H9 (cell line): ENCODE measurements around the gene IFT172. TPM values are rescaled to one million over a fixed set of nuclear protein-coding genes. Genes with fewer than 3 reads are reported as not detected.

Experiments used
- DNase-seq: peaks from one replicate; pipeline ENCODE4 v3.0.0-alpha.2; 2017
- H2AFZ ChIP-seq: one replicate; pipeline ENCODE4 v1.6.1; 2013; ENCODE audit warnings: mild to moderate bottlenecking, low read length, control low read depth, moderate library complexity
- H2AK5ac ChIP-seq: 2 replicates; pipeline ENCODE4 v1.6.1; 2013; ENCODE audit warnings: low read length, control low read depth, mixed read lengths; ENCODE audit not compliant: insufficient read length
- H2BK120ac ChIP-seq: one replicate; pipeline ENCODE4 v1.6.1; 2013; ENCODE audit warnings: low read depth, mild to moderate bottlenecking, low read length, control low read depth, inconsistent platforms; ENCODE audit not compliant: poor library complexity, severe bottlenecking
- H2BK12ac ChIP-seq: 2 replicates; pipeline ENCODE4 v1.6.1; 2013; ENCODE audit warnings: low read length, control low read depth, mixed read lengths, low read depth; ENCODE audit not compliant: insufficient read length
- H2BK15ac ChIP-seq: 2 replicates; pipeline ENCODE4 v1.6.1; 2013; ENCODE audit warnings: low read depth, low read length, control low read depth
- H2BK20ac ChIP-seq: one replicate; pipeline ENCODE4 v1.6.1; 2013; ENCODE audit warnings: low read depth, mild to moderate bottlenecking, low read length, control low read depth, inconsistent platforms; ENCODE audit not compliant: poor library complexity, severe bottlenecking
- H2BK5ac ChIP-seq: 2 replicates; pipeline ENCODE4 v1.6.1; 2013; ENCODE audit warnings: low read length, control low read depth, mixed read lengths; ENCODE audit not compliant: insufficient read length
- H3K14ac ChIP-seq: 2 replicates; pipeline ENCODE4 v1.6.1; 2013; ENCODE audit warnings: low read length, control low read depth; ENCODE audit not compliant: insufficient read depth
- H3K18ac ChIP-seq: 2 replicates; pipeline ENCODE4 v1.6.1; 2013; ENCODE audit warnings: low read depth, mild to moderate bottlenecking, mixed read lengths, low read length, control low read depth; ENCODE audit not compliant: insufficient read length
- H3K23ac ChIP-seq: 2 replicates; pipeline ENCODE4 v1.6.1; 2013; ENCODE audit warnings: low read length, control low read depth, mixed read lengths, low read depth; ENCODE audit not compliant: insufficient read length
- H3K23me2 ChIP-seq: 2 replicates; pipeline ENCODE4 v1.6.1; 2013; ENCODE audit warnings: low read depth, mild to moderate bottlenecking, mixed read lengths, low read length, control low read depth; ENCODE audit not compliant: insufficient read length, poor library complexity, severe bottlenecking
- H3K27ac ChIP-seq: 2 replicates; pipeline ENCODE4 v1.5.1; 2013; ENCODE audit warnings: low read length, control low read depth, mixed read lengths, low read depth; ENCODE audit not compliant: insufficient read length
- H3K27me3 ChIP-seq: 2 replicates; pipeline ENCODE4 v1.6.1; 2013; ENCODE audit warnings: low read length, control low read depth, inconsistent platforms; ENCODE audit not compliant: insufficient read depth
- H3K4ac ChIP-seq: 2 replicates; pipeline ENCODE4 v1.6.1; 2013; ENCODE audit warnings: low read depth, mild to moderate bottlenecking, control low read depth, inconsistent platforms, low read length, moderate library complexity
- H3K4me1 ChIP-seq: 2 replicates; pipeline ENCODE4 v1.6.1; 2013; ENCODE audit warnings: low read length, control low read depth, inconsistent platforms; ENCODE audit not compliant: insufficient read depth
- H3K4me2 ChIP-seq: 2 replicates; pipeline ENCODE4 v1.6.1; 2013; ENCODE audit warnings: low read length, control low read depth, mixed read lengths; ENCODE audit not compliant: insufficient read length, insufficient read depth
- H3K56ac ChIP-seq: 2 replicates; pipeline ENCODE4 v1.6.1; 2013; ENCODE audit warnings: low read depth, mild to moderate bottlenecking, mixed read lengths, low read length, control low read depth; ENCODE audit not compliant: insufficient read length
- H3K79me1 ChIP-seq: 2 replicates; pipeline ENCODE4 v1.6.1; 2013; ENCODE audit warnings: low read depth, mild to moderate bottlenecking, moderate library complexity, low read length, control low read depth, inconsistent platforms; ENCODE audit not compliant: insufficient read depth, poor library complexity, severe bottlenecking
- H3K79me2 ChIP-seq: 2 replicates; pipeline ENCODE4 v1.6.1; 2013; ENCODE audit warnings: low read length, control low read depth, inconsistent platforms; ENCODE audit not compliant: insufficient read depth
- H3K9ac ChIP-seq: 2 replicates; pipeline ENCODE4 v1.6.1; 2013; ENCODE audit warnings: low read length, control low read depth, mixed read lengths; ENCODE audit not compliant: insufficient read length; ENCODE audit errors: extremely low read depth
- H3K9me3 ChIP-seq: one replicate; pipeline ENCODE4 v1.6.1; 2013; ENCODE audit warnings: low read depth, low read length, inconsistent platforms; ENCODE audit not compliant: control insufficient read depth
- H3T11ph ChIP-seq: one replicate; pipeline ENCODE4 v1.6.1; 2013; ENCODE audit warnings: mild to moderate bottlenecking, low read length, control low read depth, inconsistent platforms
- H4K20me1 ChIP-seq: one replicate; pipeline ENCODE4 v1.6.1; 2013; ENCODE audit not compliant: control insufficient read depth, insufficient read length, insufficient read depth
- H4K5ac ChIP-seq: 2 replicates; pipeline ENCODE4 v1.6.1; 2013; ENCODE audit warnings: low read depth, mild to moderate bottlenecking, mixed read lengths, low read length, control low read depth; ENCODE audit not compliant: insufficient read length
- H4K8ac ChIP-seq: replicated peaks from 2 replicates; pipeline ENCODE4 v1.6.1; 2013; ENCODE audit warnings: low read length, control low read depth, mixed read lengths, low read depth; ENCODE audit not compliant: insufficient read length
- H4K91ac ChIP-seq: 2 replicates; pipeline ENCODE4 v1.6.1; 2013; ENCODE audit warnings: low read depth, mild to moderate bottlenecking, moderate library complexity, mixed read lengths, low read length, control low read depth; ENCODE audit not compliant: insufficient read length
- H3K27ac Mint-ChIP-seq, 3 experiments: 2 replicates in 2 of 3; 3 replicates in 1 of 3; pipeline ENCODE4 v1.8.0; 2020 to 2021; ENCODE audit warnings: mixed read lengths in 3 of 3, mild to moderate bottlenecking in 1 of 3, moderate library complexity in 1 of 3
- H3K27me3 Mint-ChIP-seq: 2 replicates; pipeline ENCODE4 v1.8.0; 2021; ENCODE audit warnings: low read depth, mild to moderate bottlenecking, moderate library complexity, mixed read lengths
- H3K36me3 Mint-ChIP-seq, 3 experiments: 2 replicates in 2 of 3; 3 replicates in 1 of 3; pipeline ENCODE4 v1.8.0; 2020 to 2021; ENCODE audit warnings: low read depth in 3 of 3, mixed read lengths in 3 of 3; ENCODE audit not compliant: insufficient read depth in 1 of 3
- H3K4me1 Mint-ChIP-seq, 2 experiments: 2 replicates each; pipeline ENCODE4 v1.8.0; 2020; ENCODE audit warnings: mixed read lengths in 2 of 2
- H3K4me3 Mint-ChIP-seq, 2 experiments: 2 replicates in 1 of 2; 3 replicates in 1 of 2; pipeline ENCODE4 v1.8.0; 2020 to 2021; ENCODE audit warnings: mild to moderate bottlenecking in 2 of 2, mixed read lengths in 2 of 2, moderate library complexity in 1 of 2
- H3K9me3 Mint-ChIP-seq, 2 experiments: 2 replicates in 1 of 2; 3 replicates in 1 of 2; pipeline ENCODE4 v1.8.0; 2020; ENCODE audit warnings: mild to moderate bottlenecking in 2 of 2, mixed read lengths in 2 of 2, moderate library complexity in 1 of 2
- WGBS: extraction: QIAGEN DNeasy Blood & Tissue Kit; methylation state at CpG from one replicate; pipeline ENCODE4 v1.1.7; 2013; ENCODE audit warnings: missing lambda C conversion rate, low lambda C conversion rate, mixed read lengths; ENCODE audit not compliant: insufficient read length; ENCODE audit errors: extremely low coverage; 5-methylcytosine and 5-hydroxymethylcytosine counted together
- total RNA-seq: library from RNA; stranded (reverse); gene quantifications from 2 replicates; pipeline ENCODE4 v1.2.1, GENCODE V29; 2021
- TF ChIP-seq, protein P1 (sequence below): fragments of 200-600 bp; sonication (generic); conservative IDR thresholded peaks from 3 replicates; pipeline ENCODE4 v1.8.0; 2021; ENCODE audit warnings: antibody characterized with exemption, mild to moderate bottlenecking

The IFT172 gene
- total RNA-seq, 1 experiment from 2014 or later = 15.5 TPM

DNA sequence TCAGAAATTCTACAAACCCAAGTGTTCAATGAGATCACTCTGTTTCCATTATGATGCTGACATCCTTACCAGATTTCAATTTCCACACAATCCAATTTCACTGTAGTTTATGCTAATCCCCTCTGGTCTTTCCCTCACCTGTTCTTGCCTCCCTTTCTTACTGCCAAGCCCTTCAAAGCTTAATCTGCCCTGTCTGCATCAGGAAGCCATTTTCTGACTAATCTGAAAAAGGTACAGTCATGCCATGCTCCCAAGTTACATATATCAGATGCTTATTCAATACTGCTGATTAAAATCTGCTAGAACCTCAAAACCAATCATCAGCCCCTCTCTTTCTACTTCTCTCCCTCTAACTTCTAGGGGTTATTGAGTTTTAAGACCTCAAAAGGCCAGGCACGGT lies 38.4 kb downstream of the IFT172 start:
- Mint-ChIP-seq H3K9me3 (no peaks in the 10 kb centered on the region), H3K4me3 (no peak overlapping the region), H3K27me3 (no peaks in the 10 kb centered on the region), H3K4me1 (no peaks in the 10 kb centered on the region), H3K27ac (0 out of 7 replicates have a peak overlapping the region, but pooled peaks of 1 of the 3 experiments have one; percentile 11), H3K36me3 (peaks cover 7 to 55% (median 34%) of the 10 kb centered on the region in 3 experiments; a peak in 6 of 7 replicates)
- Histone ChIP-seq H4K5ac (no peak overlapping the region), H2BK120ac (no peak overlapping the region), H2AFZ (no peak overlapping the region), H4K8ac (no peak overlapping the region), H3K23ac (no peak overlapping the region), H3K4me2 (no peak overlapping the region), H3K14ac (no peak overlapping the region), H3K79me2 (no peaks in the 10 kb centered on the region), H2AK5ac (no peak overlapping the region), H3K4me1 (no peaks in the 10 kb centered on the region), H3K79me1 (no peaks in the 10 kb centered on the region), H3K9me3 (no peaks in the 10 kb centered on the region), H3K9ac (no peak overlapping the region), H3K4ac (no peak overlapping the region), H2BK20ac (no peak overlapping the region), H4K91ac (no peak overlapping the region), H4K20me1 (no peaks in the 10 kb centered on the region), H3K27ac (no peak overlapping the region), H2BK12ac (no peak overlapping the region), H3K18ac (no peak overlapping the region), H3T11ph (no peak overlapping the region), H3K27me3 (no peaks in the 10 kb centered on the region), H2BK5ac (no peak overlapping the region), H3K23me2 (no peaks in the 10 kb centered on the region), H2BK15ac (no peak overlapping the region), H3K56ac (no peak overlapping the region)
- no peak for DNase-seq
- TF ChIP-seq, protein P1, sequence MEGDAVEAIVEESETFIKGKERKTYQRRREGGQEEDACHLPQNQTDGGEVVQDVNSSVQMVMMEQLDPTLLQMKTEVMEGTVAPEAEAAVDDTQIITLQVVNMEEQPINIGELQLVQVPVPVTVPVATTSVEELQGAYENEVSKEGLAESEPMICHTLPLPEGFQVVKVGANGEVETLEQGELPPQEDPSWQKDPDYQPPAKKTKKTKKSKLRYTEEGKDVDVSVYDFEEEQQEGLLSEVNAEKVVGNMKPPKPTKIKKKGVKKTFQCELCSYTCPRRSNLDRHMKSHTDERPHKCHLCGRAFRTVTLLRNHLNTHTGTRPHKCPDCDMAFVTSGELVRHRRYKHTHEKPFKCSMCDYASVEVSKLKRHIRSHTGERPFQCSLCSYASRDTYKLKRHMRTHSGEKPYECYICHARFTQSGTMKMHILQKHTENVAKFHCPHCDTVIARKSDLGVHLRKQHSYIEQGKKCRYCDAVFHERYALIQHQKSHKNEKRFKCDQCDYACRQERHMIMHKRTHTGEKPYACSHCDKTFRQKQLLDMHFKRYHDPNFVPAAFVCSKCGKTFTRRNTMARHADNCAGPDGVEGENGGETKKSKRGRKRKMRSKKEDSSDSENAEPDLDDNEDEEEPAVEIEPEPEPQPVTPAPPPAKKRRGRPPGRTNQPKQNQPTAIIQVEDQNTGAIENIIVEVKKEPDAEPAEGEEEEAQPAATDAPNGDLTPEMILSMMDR = no peak
- no CpG with 5 or more reads among the region's 1 CpG for WGBS
